Ishikawa (cell line): Measurements from ENCODE around the gene PIK3C2G.

Experiments
- CEBPB ChIP-seq: IDR thresholded peaks from 2 replicates; pipeline ENCODE4 v1.6.1; 2012
- CREB1 ChIP-seq: IDR thresholded peaks from 2 replicates; pipeline ENCODE4 v1.6.1; 2012; ENCODE audit warnings: low read depth
- EP300 ChIP-seq: IDR thresholded peaks from 2 replicates; pipeline ENCODE4 v1.6.1; 2012; ENCODE audit warnings: borderline replicate concordance
- FOXM1 ChIP-seq: IDR thresholded peaks from 2 replicates; pipeline ENCODE4 v1.6.1; 2012; ENCODE audit warnings: low read depth, borderline replicate concordance
- RAD21 ChIP-seq: IDR thresholded peaks from 2 replicates; pipeline ENCODE4 v1.6.1; 2012; ENCODE audit warnings: low read depth
- TAF1 ChIP-seq: IDR thresholded peaks from 2 replicates; pipeline ENCODE4 v1.6.1; 2012; ENCODE audit warnings: low read depth, mild to moderate bottlenecking
- TCF12 ChIP-seq: IDR thresholded peaks from 2 replicates; pipeline ENCODE4 v1.6.1; 2012; ENCODE audit warnings: low read depth
- TEAD4 ChIP-seq: IDR thresholded peaks from 2 replicates; pipeline ENCODE4 v1.6.1; 2012
- YY1 ChIP-seq: IDR thresholded peaks from 2 replicates; pipeline ENCODE4 v1.6.1; 2012; ENCODE audit warnings: low read depth
- ZBTB7A ChIP-seq: IDR thresholded peaks from 2 replicates; pipeline ENCODE4 v1.6.1; 2012; ENCODE audit warnings: low read depth
- TF ChIP-seq, protein P1 (sequence below): IDR thresholded peaks from 2 replicates; pipeline ENCODE4 v1.6.1; 2012
- TF ChIP-seq, protein P2 (sequence below): IDR thresholded peaks from 2 replicates; pipeline ENCODE4 v1.6.1; 2012; ENCODE audit warnings: low read depth, mild to moderate bottlenecking

DNA sequence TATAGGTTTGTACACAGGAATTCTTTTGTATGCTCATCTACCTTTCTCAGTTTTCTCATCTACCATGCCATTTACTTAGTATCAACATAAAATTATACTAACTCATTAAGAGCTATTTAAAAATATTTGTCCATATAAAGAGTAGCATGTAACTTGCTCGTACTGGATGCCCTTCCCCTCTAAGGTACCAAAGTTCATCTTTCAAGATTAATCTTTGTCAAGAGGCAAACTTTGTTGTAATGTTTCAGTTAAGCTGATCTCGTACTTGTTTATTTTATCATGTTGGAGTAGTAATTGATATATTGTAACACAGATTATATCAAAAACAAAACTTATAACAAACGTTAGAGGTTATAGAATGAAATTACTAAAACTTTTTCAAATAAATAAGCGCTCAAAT lies 128.5 kb downstream of the PIK3C2G start:
- TF ChIP-seq ZBTB7A (no peak), YY1 (no peak), TEAD4 (no peak), CEBPB (no peak), FOXM1 (no peak), TAF1 (no peak), EP300 (no peak), TCF12 (no peak), RAD21 (no peak), CREB1 (no peak)
- TF ChIP-seq, protein P1, sequence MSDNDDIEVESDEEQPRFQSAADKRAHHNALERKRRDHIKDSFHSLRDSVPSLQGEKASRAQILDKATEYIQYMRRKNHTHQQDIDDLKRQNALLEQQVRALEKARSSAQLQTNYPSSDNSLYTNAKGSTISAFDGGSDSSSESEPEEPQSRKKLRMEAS: no peak
- TF ChIP-seq, protein P2, sequence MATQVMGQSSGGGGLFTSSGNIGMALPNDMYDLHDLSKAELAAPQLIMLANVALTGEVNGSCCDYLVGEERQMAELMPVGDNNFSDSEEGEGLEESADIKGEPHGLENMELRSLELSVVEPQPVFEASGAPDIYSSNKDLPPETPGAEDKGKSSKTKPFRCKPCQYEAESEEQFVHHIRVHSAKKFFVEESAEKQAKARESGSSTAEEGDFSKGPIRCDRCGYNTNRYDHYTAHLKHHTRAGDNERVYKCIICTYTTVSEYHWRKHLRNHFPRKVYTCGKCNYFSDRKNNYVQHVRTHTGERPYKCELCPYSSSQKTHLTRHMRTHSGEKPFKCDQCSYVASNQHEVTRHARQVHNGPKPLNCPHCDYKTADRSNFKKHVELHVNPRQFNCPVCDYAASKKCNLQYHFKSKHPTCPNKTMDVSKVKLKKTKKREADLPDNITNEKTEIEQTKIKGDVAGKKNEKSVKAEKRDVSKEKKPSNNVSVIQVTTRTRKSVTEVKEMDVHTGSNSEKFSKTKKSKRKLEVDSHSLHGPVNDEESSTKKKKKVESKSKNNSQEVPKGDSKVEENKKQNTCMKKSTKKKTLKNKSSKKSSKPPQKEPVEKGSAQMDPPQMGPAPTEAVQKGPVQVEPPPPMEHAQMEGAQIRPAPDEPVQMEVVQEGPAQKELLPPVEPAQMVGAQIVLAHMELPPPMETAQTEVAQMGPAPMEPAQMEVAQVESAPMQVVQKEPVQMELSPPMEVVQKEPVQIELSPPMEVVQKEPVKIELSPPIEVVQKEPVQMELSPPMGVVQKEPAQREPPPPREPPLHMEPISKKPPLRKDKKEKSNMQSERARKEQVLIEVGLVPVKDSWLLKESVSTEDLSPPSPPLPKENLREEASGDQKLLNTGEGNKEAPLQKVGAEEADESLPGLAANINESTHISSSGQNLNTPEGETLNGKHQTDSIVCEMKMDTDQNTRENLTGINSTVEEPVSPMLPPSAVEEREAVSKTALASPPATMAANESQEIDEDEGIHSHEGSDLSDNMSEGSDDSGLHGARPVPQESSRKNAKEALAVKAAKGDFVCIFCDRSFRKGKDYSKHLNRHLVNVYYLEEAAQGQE: no peak
